GM19025 (cell line): Measurements from ENCODE around the gene LRCOL1.

Experiments
- ATAC-seq: cut with Tn5 transposase; IDR thresholded peaks from one replicate; pipeline ENCODE4 v1.9.1; 2021; ENCODE audit warnings: mild to moderate bottlenecking, low read depth, moderate library complexity; ENCODE audit not compliant: unreplicated experiment

Gene LRCOL1

GRCh38 chr12:132620113-132620898, 9.9 kb upstream of the LRCOL1 start:
- ATAC-seq: no peak

GRCh38 chr12:132619386-132620112, 9.2 kb upstream of the LRCOL1 start:
- ATAC-seq: no peak

- no peak for ATAC-seq
Observed at GRCh38 chr12:132619071-132619385, 8.6 kb upstream of the LRCOL1 start.

GRCh38 chr12:132618683-132619043, 8.3 kb upstream of the LRCOL1 start, which contains the start of gene P2RX2:
TSS of gene P2RX2 (plus strand) at chr12:132618776. CDS start at chr12:132618817, 41 bp downstream.
- ATAC-seq: no peak

GRCh38 chr12:132617822-132618682, 7.7 kb upstream of the LRCOL1 start:
- ATAC-seq: no peak

- no peak for ATAC-seq
Observed at GRCh38 chr12:132617135-132617701, 6.8 kb upstream of the LRCOL1 start.

- ATAC-seq: no peak
Observed at GRCh38 chr12:132615579-132616038, 5.2 kb upstream of the LRCOL1 start.

- no peak for ATAC-seq
Observed at GRCh38 chr12:132614861-132615578, 4.6 kb upstream of the LRCOL1 start.

GRCh38 chr12:132614029-132614428, 3.6 kb upstream of the LRCOL1 start:
- no peak for ATAC-seq

GRCh38 chr12:132611620-132612019, 1.2 kb upstream of the LRCOL1 start:
- no peak for ATAC-seq

GRCh38 chr12:132610866-132611602, 652 bp upstream of the LRCOL1 start:
- no peak for ATAC-seq

GRCh38 chr12:132608231-132609171, 1.9 kb downstream of the LRCOL1 start:
- no peak for ATAC-seq

GRCh38 chr12:132606927-132607326, 3.5 kb downstream of the LRCOL1 start:
- no peak for ATAC-seq

GRCh38 chr12:132606466-132606865, 3.9 kb downstream of the LRCOL1 start:
- no peak for ATAC-seq

GRCh38 chr12:132605892-132606291, 4.5 kb downstream of the LRCOL1 start:
- no peak for ATAC-seq

GRCh38 chr12:132604668-132605441, 5.5 kb downstream of the LRCOL1 start:
- no peak for ATAC-seq

GRCh38 chr12:132604151-132604618, 6.2 kb downstream of the LRCOL1 start:
- ATAC-seq: no peak
